GM20000 (cell line): ENCODE results near the gene RPS17.

Experiments used
- DNase-seq: peaks from one replicate; pipeline ENCODE4 v3.0.0; 2012; ENCODE audit warnings: low spot score
- TF ChIP-seq, protein P1 (sequence below): IDR thresholded peaks from 2 replicates; pipeline ENCODE4 v1.5.1; 2012; ENCODE audit warnings: mild to moderate bottlenecking, control low read depth; ENCODE audit errors: extremely low read depth, missing control alignments

RPS17 gene

DNA sequence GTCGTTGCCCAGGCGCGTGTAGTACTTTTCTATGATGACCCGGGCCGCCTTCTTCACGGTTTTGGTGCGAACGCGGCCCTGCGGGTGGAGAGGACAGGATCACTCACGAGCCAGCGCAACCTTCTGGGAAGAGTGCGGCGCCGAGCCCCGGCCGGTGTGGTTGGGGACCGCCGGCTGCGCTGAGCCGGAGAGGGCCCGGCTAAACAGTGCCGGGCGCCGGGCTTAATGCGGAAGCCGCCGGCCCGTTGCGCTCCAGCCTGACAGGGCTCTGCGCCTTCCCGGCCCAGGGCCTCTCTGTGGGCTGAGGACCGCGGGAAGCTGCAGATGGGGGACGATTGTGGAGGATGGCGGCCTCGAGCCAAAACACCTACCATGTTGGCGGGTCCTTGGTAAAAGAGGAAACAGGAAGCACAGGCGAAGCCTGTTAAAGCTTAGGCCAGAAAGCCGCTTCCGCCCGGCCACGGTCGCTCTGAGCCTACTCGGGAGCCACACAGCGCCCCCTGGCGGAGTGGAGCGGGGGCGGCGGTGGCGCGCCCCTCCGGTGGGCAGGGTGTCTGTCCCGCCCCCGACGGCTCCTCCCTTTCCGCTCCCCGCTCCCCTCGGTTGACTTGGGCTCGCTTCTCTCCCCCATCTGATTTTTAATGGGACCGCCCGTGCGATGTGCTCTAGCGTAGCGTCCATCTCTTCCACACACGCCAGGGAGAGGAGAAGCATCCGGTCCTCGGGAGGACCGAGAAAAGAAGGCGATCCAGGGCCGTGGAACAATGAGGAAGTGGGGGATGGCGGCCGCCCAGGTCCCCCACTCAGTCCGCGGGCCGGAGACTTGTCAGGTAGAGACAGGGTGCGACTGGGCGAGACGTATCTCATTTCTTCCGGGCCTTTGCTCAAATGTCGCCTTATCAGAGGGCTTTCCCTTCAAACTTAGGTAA is at the start of gene RPS17:
Gene RPS17, minus strand, starts transcription at position 403 of the 929 bp plus-strand sequence. Its CDS starts 29 bp downstream, at position 374.
- peak; percentile 99 for DNase-seq

DNA sequence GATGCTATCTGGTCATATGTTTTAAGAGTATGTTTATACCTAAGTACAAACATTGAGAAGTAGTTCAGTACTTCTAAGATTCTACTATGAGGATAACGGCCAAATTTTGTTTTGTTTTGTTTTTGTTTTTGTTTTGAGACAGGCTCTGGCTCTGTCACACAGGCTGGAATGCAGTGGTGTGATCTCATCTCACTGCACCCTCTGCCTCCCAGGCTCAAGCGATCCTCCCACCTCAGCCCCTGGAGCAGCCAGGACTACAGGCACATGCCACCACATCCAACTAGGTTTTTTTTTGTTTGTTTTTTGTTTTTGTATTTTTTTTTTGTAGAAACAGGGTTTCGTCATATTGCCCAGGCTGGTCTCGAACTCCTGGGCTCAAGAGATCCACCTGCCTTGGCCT is 47.5 kb upstream of the RPS17 start:
- TF ChIP-seq, protein P1, sequence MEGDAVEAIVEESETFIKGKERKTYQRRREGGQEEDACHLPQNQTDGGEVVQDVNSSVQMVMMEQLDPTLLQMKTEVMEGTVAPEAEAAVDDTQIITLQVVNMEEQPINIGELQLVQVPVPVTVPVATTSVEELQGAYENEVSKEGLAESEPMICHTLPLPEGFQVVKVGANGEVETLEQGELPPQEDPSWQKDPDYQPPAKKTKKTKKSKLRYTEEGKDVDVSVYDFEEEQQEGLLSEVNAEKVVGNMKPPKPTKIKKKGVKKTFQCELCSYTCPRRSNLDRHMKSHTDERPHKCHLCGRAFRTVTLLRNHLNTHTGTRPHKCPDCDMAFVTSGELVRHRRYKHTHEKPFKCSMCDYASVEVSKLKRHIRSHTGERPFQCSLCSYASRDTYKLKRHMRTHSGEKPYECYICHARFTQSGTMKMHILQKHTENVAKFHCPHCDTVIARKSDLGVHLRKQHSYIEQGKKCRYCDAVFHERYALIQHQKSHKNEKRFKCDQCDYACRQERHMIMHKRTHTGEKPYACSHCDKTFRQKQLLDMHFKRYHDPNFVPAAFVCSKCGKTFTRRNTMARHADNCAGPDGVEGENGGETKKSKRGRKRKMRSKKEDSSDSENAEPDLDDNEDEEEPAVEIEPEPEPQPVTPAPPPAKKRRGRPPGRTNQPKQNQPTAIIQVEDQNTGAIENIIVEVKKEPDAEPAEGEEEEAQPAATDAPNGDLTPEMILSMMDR = no peak
- DNase-seq = no peak

More for the DNA sequence above, at the start of gene RPS17:
- TF ChIP-seq, protein P1 = peak; percentile 90

DNA sequence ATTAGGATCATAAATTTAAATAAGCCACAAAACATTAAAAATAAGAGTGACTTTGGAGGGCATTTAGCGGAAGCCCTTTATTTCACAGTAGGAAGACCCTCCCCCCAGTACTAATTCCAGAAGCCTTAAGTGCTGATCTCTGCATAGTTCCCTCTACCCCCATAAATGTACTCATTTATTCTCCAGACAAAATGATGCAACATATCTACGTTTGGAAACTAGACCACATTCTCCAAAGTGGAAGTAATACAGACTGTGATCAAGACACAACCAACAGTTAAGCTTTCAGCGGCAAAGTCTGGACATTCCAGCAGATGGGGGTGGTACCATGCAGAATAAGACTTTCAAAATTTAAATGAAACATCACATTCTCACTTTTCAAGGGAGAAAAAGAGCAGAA is 44.8 kb upstream of the RPS17 start:
- DNase-seq = no peak
- TF ChIP-seq, protein P1 = no peak

DNA sequence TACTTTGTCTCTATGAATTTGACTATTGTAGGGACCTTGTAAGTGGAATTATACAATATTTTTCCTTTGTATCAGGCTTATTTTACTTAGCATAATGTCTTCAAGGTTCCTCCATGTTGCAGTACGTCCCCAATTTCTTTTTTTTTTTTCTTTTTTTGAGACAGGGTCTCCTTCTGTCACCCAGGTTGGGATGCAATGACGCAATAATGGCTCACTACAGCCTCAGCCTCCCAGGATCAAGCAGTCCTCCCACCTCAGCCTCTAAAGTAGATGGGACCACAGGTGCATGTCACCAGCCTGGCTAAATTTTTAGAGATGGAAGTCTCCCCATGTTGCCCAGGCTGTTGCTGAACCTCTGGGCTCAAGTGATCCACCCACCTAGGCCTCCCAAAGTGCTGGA is 40.5 kb upstream of the RPS17 start:
- TF ChIP-seq, protein P1 = no peak
- DNase-seq = no peak

DNA sequence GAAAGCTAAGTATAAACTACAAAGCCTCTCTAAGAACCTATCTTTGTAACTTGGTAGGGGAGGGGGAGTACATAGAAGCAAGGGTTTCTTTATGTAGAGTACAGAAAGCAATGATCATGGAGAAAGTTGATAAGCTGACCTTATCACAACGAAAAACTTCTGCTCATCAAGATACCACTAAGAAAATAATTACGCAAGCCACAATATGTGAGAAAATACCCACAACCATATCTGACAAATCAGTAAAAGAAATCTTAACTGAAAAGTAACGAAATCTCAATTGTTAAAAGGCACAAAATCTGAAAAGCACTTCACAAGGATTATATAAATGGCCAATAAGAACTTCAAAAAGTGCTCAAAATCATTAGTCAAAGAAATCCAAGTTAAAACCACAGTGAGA is 35.1 kb upstream of the RPS17 start:
- no peak for DNase-seq
- TF ChIP-seq, protein P1 = no peak

DNA sequence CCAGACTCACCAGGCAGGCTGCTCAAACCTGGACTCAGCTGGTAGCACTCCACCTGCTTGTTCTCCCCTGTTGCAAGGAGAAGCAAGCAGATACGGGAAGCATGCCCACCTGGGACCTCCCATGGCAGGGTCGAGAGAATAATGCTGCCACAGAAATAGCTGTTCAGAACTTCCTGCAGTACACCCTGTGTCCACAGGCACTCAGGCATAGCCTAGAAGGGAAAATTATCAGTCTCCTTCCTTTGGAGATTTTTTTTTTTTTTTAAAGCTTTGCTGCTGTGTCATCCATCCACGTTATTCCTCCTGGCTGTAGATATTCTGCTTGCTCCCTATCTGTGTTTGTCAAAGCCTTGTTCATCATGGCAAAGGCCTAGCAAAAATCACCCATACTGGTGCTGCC is 32.7 kb upstream of the RPS17 start:
- TF ChIP-seq, protein P1 = no peak
- no peak for DNase-seq

DNA sequence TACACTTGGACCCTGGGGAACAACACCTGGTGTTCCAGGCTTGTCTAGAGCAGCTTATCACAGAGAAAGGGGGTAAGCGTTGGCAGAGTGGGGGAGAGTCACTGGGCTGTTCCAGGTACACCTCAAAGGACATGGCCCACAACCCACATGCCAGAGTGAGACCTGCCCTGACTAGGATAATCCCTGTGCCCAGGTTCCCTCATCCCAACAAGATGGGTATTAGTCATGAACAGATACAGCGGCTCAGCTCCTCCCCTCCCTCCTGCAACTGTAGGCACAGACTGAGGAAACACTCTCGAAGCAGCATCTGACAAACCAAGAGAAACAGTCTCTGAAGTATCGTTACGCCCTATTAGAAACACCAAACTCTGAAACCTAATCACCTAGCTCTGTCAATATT is 32.1 kb upstream of the RPS17 start:
- DNase-seq = no peak
- TF ChIP-seq, protein P1 = no peak
